HepG2 (cell line): ENCODE results near the gene ANKAR. TPM values are rescaled to one million over a fixed set of nuclear protein-coding genes. Genes with fewer than 3 reads are reported as not detected.
A peak's percentile ranks its signal among the peaks of the same experiment; 100 is the strongest.

Experiments used
- ATAC-seq: fragments of 200-7000 bp; cut with Tn5 transposase; 3 replicates; pipeline ENCODE4 v1.9.1; 2020; ENCODE audit warnings: mild to moderate bottlenecking, moderate library complexity
- BruUV-seq: library from RNA; stranded (reverse); fragments of 400-500 nt; replicated peaks from 2 replicates; lab custom pipeline; 2021; lab: Mats Ljungman, UMichigan
- CTCF ChIA-PET: fragments of 300-600 bp; formaldehyde crosslinking; extraction: SDS; loops from one replicate; lab custom pipeline; 2021; ENCODE audit warnings: low total read pairs, inconsistent platforms, low intra/inter-chr PET ratio; lab: Yijun Ruan, JAX
- POLR2A ChIA-PET: fragments of 350-600 bp; sonication (Branson Sonifier 250); formaldehyde crosslinking; loops from one replicate; lab custom pipeline; 2020; ENCODE audit warnings: antibody characterized with exemption, inconsistent platforms; lab: Yijun Ruan, JAX
- DNase-seq: peaks from one replicate; pipeline ENCODE4 v3.0.0-alpha.2; 2015; ENCODE audit warnings: low spot score
- FAIRE-seq: peaks from 3 replicates; lab custom pipeline; 2011; peaks lifted over from hg19 to GRCh38; lab: Jason Lieb, UNC
- H2AFZ ChIP-seq: one replicate; pipeline ENCODE4 v1.6.1; 2011; ENCODE audit warnings: low read length, inconsistent platforms
- H3K27ac ChIP-seq: fragments of 300-600 bp; 3 replicates; pipeline ENCODE4 v1.8.0; 2011; ENCODE audit warnings: mixed run types, mild to moderate bottlenecking, mixed read lengths, low read length, inconsistent platforms; ENCODE audit not compliant: insufficient read depth; ENCODE audit errors: extremely low read length
- H3K27me3 ChIP-seq, 2 experiments: fragments of 200-600 bp in 1 of 2; 2 replicates in 1 of 2; 3 replicates in 1 of 2; pipeline versions ENCODE4 v1.6.0 to v1.8.0; 2011; ENCODE audit warnings: low read length in 2 of 2, mild to moderate bottlenecking in 2 of 2, moderate library complexity in 2 of 2, inconsistent platforms in 1 of 2; ENCODE audit not compliant: insufficient read depth in 2 of 2, control insufficient read depth in 1 of 2
- H3K36me3 ChIP-seq, 2 experiments: fragments of 200-600 bp in 1 of 2; replicated peaks in 1 of 2; 2 replicates in 1 of 2; 3 replicates in 1 of 2; pipeline versions ENCODE4 v1.5.1 to v1.8.0; 2011; ENCODE audit warnings: low read length in 2 of 2, inconsistent platforms in 1 of 2; ENCODE audit not compliant: insufficient read depth in 2 of 2, control insufficient read depth in 1 of 2
- H3K4me1 ChIP-seq: 2 replicates; pipeline ENCODE4 v1.5.1; 2012; ENCODE audit warnings: low read length, inconsistent platforms; ENCODE audit not compliant: insufficient read depth
- H3K4me2 ChIP-seq: 2 replicates; pipeline ENCODE4 v1.6.0; 2011; ENCODE audit warnings: low read depth, low read length, inconsistent platforms
- H3K4me3 ChIP-seq, 3 experiments: fragments of 200-600 bp in 1 of 3; sonication (generic), shearing (Covaris generic) in 1 of 3; replicated peaks in 1 of 3; 2 replicates each; pipeline ENCODE4 v1.5.1; 2011 to 2016; ENCODE audit warnings: low read length in 3 of 3, inconsistent platforms in 2 of 3, low read depth in 2 of 3, mild to moderate bottlenecking in 2 of 3, control low read depth in 1 of 3, mixed read lengths in 1 of 3; ENCODE audit not compliant: insufficient read depth in 1 of 3
- H3K79me2 ChIP-seq: one replicate; pipeline ENCODE4 v1.6.1; 2011; ENCODE audit warnings: low read length, inconsistent platforms; ENCODE audit not compliant: insufficient read depth
- H3K9ac ChIP-seq: 2 replicates; pipeline ENCODE4 v1.6.0; 2011; ENCODE audit warnings: mild to moderate bottlenecking, low read depth, low read length, inconsistent platforms; ENCODE audit not compliant: insufficient read depth
- H3K9me3 ChIP-seq: 2 replicates; pipeline ENCODE4 v1.5.1; 2012; ENCODE audit warnings: mild to moderate bottlenecking, low read length
- H4K20me1 ChIP-seq: 2 replicates; pipeline ENCODE4 v1.6.0; 2011; ENCODE audit warnings: inconsistent platforms, mild to moderate bottlenecking, low read length, moderate library complexity; ENCODE audit not compliant: insufficient read depth
- AKNA ChIP-seq: sonication (generic); formaldehyde crosslinking; IDR thresholded peaks from 2 replicates; pipeline ENCODE4 v1.4.0; 2020; ENCODE audit warnings: missing genetic modification reagents, borderline replicate concordance
- ERF ChIP-seq: IDR thresholded peaks from 2 replicates; pipeline ENCODE4 v1.6.1; 2018; ENCODE audit warnings: missing biosample characterization, missing genetic modification reagents
- ESRRA ChIP-seq: sonication (generic); formaldehyde crosslinking; IDR thresholded peaks from 2 replicates; pipeline ENCODE4 v1.5.1; 2020; ENCODE audit warnings: mild to moderate bottlenecking, low read depth, missing genetic modification reagents
- IKZF5 ChIP-seq: IDR thresholded peaks from 2 replicates; pipeline ENCODE4 v1.6.1; 2018; ENCODE audit warnings: missing genetic modification reagents, mild to moderate bottlenecking, missing compliant biosample characterization
- MATR3 ChIP-seq: sonication (generic); formaldehyde crosslinking; IDR thresholded peaks from 2 replicates; pipeline ENCODE4 v1.4.0; 2020; ENCODE audit warnings: missing genetic modification reagents
- MXD3 ChIP-seq: IDR thresholded peaks from 2 replicates; pipeline ENCODE4 v1.6.1; 2016; ENCODE audit warnings: mild to moderate bottlenecking, missing biosample characterization, missing genetic modification reagents
- NFIC ChIP-seq: IDR thresholded peaks from 2 replicates; pipeline ENCODE4 v1.6.1; 2012; ENCODE audit warnings: mild to moderate bottlenecking, low read length, inconsistent platforms
- SOX5 ChIP-seq: IDR thresholded peaks from 2 replicates; pipeline ENCODE4 v1.6.1; 2016; ENCODE audit warnings: borderline replicate concordance
- XBP1 ChIP-seq: sonication (generic); formaldehyde crosslinking; IDR thresholded peaks from 2 replicates; pipeline ENCODE4 v1.5.0; 2020; ENCODE audit warnings: missing genetic modification reagents
- ZBTB3 ChIP-seq: sonication (generic); formaldehyde crosslinking; IDR thresholded peaks from 2 replicates; pipeline ENCODE4 v1.4.0; 2020; ENCODE audit warnings: low read depth, mild to moderate bottlenecking, moderate library complexity, missing genetic modification reagents, borderline replicate concordance
- ZBTB42 ChIP-seq: sonication (generic); formaldehyde crosslinking; IDR thresholded peaks from 2 replicates; pipeline ENCODE4 v1.5.0; 2020; ENCODE audit warnings: mild to moderate bottlenecking, missing genetic modification reagents
- ZNF207 ChIP-seq: fragments of 450-650 bp; IDR thresholded peaks from 2 replicates; pipeline ENCODE4 v1.6.1; 2016; ENCODE audit warnings: antibody characterized with exemption, borderline replicate concordance
- ZNF3 ChIP-seq: IDR thresholded peaks from 2 replicates; pipeline ENCODE4 v1.7.0; 2017; ENCODE audit warnings: inconsistent platforms
- ZNF543 ChIP-seq: sonication (generic); formaldehyde crosslinking; IDR thresholded peaks from 2 replicates; pipeline ENCODE4 v1.4.0; 2020; ENCODE audit warnings: mild to moderate bottlenecking, missing genetic modification reagents
- ZNF607 ChIP-seq: sonication (generic); formaldehyde crosslinking; IDR thresholded peaks from 2 replicates; pipeline ENCODE4 v1.5.1; 2020; ENCODE audit warnings: missing genetic modification reagents, mild to moderate bottlenecking, borderline replicate concordance
- ZNF790 ChIP-seq: sonication (generic); formaldehyde crosslinking; IDR thresholded peaks from 2 replicates; pipeline ENCODE4 v1.8.0; 2022; ENCODE audit warnings: missing genetic modification reagents, mild to moderate bottlenecking, borderline replicate concordance
- ZSCAN30 ChIP-seq: sonication (generic); formaldehyde crosslinking; IDR thresholded peaks from 2 replicates; pipeline ENCODE4 v1.5.0; 2020; ENCODE audit warnings: mild to moderate bottlenecking, missing genetic modification reagents
- WGBS: methylation state at CpG from one replicate; pipeline ENCODE4 v1.1.6; 2017; ENCODE audit warnings: low lambda C conversion rate; 5-methylcytosine and 5-hydroxymethylcytosine counted together
- in situ Hi-C: cut with HindIII; loops from 2 replicates; pipeline ENCODE4 v1.10.0; 2017; ENCODE audit warnings: low pct_unique_long_range_greater_than_20kb; ENCODE audit not compliant: extremely low pct_ligation_motif_present
- intact Hi-C: fragments of 100-400 bp; cut with micrococcal nuclease; formaldehyde crosslinking; loops from one replicate; pipeline ENCODE4 v1.10.0; 2022; ENCODE audit not compliant: unreplicated experiment
- polyA plus RNA-seq, 8 experiments: library from polyadenylated mRNA; depleted of rRNA in 3 of 8; stranded (reverse) in 7 of 8; unstranded in 1 of 8; fragments of >200 nt; fragmentation: Illumina TruSeq in 4 of 8; extraction: Trizol in 4 of 8; gene quantifications; 2 replicates each; pipeline versions ENCODE4 v1.2.1 to v1.2.3, GENCODE V29; 2011 to 2016; ENCODE audit warnings: low read depth in 4 of 8, missing spikeins in 1 of 8, mixed read lengths in 1 of 8; ENCODE audit not compliant: insufficient read depth in 1 of 8
- total RNA-seq, 5 experiments: library from RNA; depleted of rRNA; stranded (reverse); fragments of >200 nt; fragmentation: Illumina TruSeq; extraction: Trizol; gene quantifications; 2 replicates each; pipeline ENCODE4 v1.2.3, GENCODE V29; 2016; ENCODE audit warnings: low read depth in 1 of 5

Gene ANKAR
- total and polyA plus RNA-seq, 2 of the 13 experiments (the other 11 are each of a cell fraction or from before 2014, with no cell fraction given) = 3.6 to 5.0 TPM

GRCh38 chr2:189661148-189661956 lies 13.1 kb upstream of the ANKAR start, which contains the start of gene ASNSD1:
Gene ASNSD1, plus strand, starts transcription at chr2:189661459. Its CDS starts 4,674 bp downstream, at chr2:189666133.
- DNase-seq (peak; percentile 100), FAIRE-seq (peak; percentile 90), ATAC-seq (peak; percentile 95)
- Histone ChIP-seq H4K20me1 (no peaks in the 10 kb centered on the region), H3K4me1 (peaks cover 48% of the 10 kb centered on the region), H2AFZ (peak within 1 kb of the TSS; percentile 33), H3K27me3 (no peaks in the 10 kb centered on the region; a peak in 1 of 5 replicates), H3K9ac (peak within 1 kb of the TSS; percentile 99), H3K36me3 (peaks cover under 1 to 8% of the 10 kb centered on the region in 2 experiments; a peak in 3 of 5 replicates), H3K4me3 (peak within 1 kb of the TSS; percentile 67 to 99 (median 93)), H3K27ac (peak within 1 kb of the TSS; percentile 73), H3K79me2 (peaks cover 36% of the 10 kb centered on the region), H3K9me3 (no peaks in the 10 kb centered on the region), H3K4me2 (peak within 1 kb of the TSS; percentile 88)
- intact Hi-C loops (loop anchor here (1.0 to 2.0 kb wide), 6 partner anchors 13 to 409 kb away; partner anchors contain the start of genes ANKAR, ORMDL1 and PMS1), in situ Hi-C loops (loop anchor here (25.0 kb wide), 1 partner anchor 401 kb away; the partner anchor contains the start of gene MSTN)
- under 1% methylated on average over 38 of the region's 46 CpGs for WGBS
- POLR2A ChIA-PET = interaction anchor here (1.1 to 3.3 kb wide), 5 partner anchors 9 to 123 kb away, joined by 3 to 25 read pairs (median 4); partner anchors contain the start of genes ANKAR, ORMDL1, PMS1 and SLC40A1
- CTCF ChIA-PET = interaction anchor here (0.7 to 3.8 kb wide), 9 partner anchors 13 to 409 kb away, joined by 3 to 64 read pairs (median 9); partner anchors contain the start of genes ANKAR, ORMDL1, OSGEPL1 and PMS1
- TSS peak; percentile 79 for BruUV-seq
- no peak for TF ChIP-seq SOX5 (CRISPR knock-in tag)
- TF ChIP-seq ZNF607 (CRISPR knock-in tag) = peak; percentile 89; the same call in 1 of the 2 replicates
- TF ChIP-seq ZNF207 = no peak
- TF ChIP-seq ZBTB42 (CRISPR knock-in tag) = peak; percentile 81; the same call in 1 of the 2 replicates
- TF ChIP-seq NFIC = no peak
- TF ChIP-seq MXD3 (CRISPR knock-in tag) = peak; percentile 91
- peak; percentile 54; the same call in 1 of the 2 replicates for TF ChIP-seq XBP1 (CRISPR knock-in tag)
- peak; percentile 76; the same call in 1 of the 2 replicates for TF ChIP-seq ERF (CRISPR knock-in tag)
- no peak for TF ChIP-seq ZNF790 (CRISPR knock-in tag)
- no peak for TF ChIP-seq AKNA (CRISPR knock-in tag)
- TF ChIP-seq MATR3 (CRISPR knock-in tag) = no peak
- TF ChIP-seq ZSCAN30 = no peak; the same call in 1 of the 2 replicates
- peak; percentile 1; the same call in 1 of the 2 replicates for TF ChIP-seq ZNF3
- TF ChIP-seq IKZF5 (CRISPR knock-in tag) = peak; percentile 90
- peak; percentile 91 for TF ChIP-seq ZNF543 (CRISPR knock-in tag)
- peak; percentile 60; the same call in 1 of the 2 replicates for TF ChIP-seq ESRRA (CRISPR knock-in tag)
- TF ChIP-seq ZBTB3 (CRISPR knock-in tag) = peak; percentile 85; the same call in 1 of the 2 replicates
